ENCODE results near the gene HIPK2. TPM values are rescaled to one million over a fixed set of nuclear protein-coding genes. Genes with fewer than 3 reads are reported as not detected.

HIPK2 gene
- total RNA-seq, 6 donors from 2014 or later: 38.6 to 59.6 (median 45.9) TPM

DNA sequence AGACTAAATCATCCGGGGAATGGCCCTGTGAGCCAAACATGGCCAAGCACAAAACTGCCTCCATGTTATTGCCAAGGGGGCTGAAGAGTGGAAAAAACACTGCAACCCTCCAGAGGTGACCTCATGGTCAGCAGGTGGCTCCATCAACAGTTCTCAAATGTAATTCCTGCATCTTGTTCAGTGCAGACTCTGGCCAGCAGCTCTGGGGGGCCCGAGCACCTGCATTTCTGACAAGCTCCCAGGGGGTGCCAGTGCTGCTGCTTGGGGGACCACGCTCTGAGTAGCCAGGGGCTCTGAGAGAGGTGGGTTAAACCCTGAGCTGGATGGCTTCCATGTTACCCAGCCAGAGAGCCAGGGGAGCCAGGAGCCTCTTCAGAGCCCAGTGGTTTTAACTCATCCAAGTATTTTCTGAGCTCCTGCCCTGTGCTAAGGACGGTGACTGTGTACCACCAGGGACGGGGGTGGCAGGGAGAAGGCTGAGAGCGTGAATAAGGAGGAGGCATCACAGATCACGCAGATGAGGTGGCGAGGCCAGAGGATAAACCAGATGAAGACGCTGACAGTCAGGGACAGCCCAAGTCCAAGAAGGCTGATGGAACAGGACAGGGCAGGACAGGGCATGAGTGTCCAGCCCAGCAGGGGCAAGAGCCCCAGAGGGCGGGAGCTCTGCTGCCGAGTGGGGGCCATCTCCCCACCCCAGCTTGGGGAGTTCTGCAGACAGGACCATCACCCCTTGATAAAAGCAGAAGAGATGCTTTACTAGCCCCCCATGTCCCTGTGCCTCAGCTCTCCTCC lies 201.4 kb downstream of the HIPK2 start:
- Histone ChIP-seq H3K9me3 (no peaks in the 10 kb centered on the region), H3K36me3 (peaks cover 17 to 97% (median 72%) of the 10 kb centered on the region in 4 donors), H3K4me3 (no peak overlapping the region), H3K4me1 (no peaks in the 10 kb centered on the region), H3K27me3 (no peaks in the 10 kb centered on the region), H3K27ac (no peak overlapping the region)
- ATAC-seq (ENCODE audit: low FRiP score in 2 of 2): peak in 1 of 2 donors; percentile 18
- 95% methylated on average over 10 of the region's 11 CpGs for WGBS, 2 donors
- TF ChIP-seq POLR2AphosphoS5 (IDR thresholded peaks at IDR 0.05) (no peak), EP300 (IDR thresholded peaks at IDR 0.05) (no peak), POLR2A (IDR thresholded peaks at IDR 0.05) (no peak)
- TF ChIP-seq, protein P1, sequence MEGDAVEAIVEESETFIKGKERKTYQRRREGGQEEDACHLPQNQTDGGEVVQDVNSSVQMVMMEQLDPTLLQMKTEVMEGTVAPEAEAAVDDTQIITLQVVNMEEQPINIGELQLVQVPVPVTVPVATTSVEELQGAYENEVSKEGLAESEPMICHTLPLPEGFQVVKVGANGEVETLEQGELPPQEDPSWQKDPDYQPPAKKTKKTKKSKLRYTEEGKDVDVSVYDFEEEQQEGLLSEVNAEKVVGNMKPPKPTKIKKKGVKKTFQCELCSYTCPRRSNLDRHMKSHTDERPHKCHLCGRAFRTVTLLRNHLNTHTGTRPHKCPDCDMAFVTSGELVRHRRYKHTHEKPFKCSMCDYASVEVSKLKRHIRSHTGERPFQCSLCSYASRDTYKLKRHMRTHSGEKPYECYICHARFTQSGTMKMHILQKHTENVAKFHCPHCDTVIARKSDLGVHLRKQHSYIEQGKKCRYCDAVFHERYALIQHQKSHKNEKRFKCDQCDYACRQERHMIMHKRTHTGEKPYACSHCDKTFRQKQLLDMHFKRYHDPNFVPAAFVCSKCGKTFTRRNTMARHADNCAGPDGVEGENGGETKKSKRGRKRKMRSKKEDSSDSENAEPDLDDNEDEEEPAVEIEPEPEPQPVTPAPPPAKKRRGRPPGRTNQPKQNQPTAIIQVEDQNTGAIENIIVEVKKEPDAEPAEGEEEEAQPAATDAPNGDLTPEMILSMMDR (IDR thresholded peaks at IDR 0.05): no peak
- peak in 1 of 2 donors; percentile 36 for DNase-seq

- TF ChIP-seq POLR2AphosphoS5 (IDR thresholded peaks at IDR 0.05) (no peak), EP300 (IDR thresholded peaks at IDR 0.05) (no peak), POLR2A (IDR thresholded peaks at IDR 0.05) (no peak)
- TF ChIP-seq, protein P1 (IDR thresholded peaks at IDR 0.05): no peak
- Histone ChIP-seq H3K36me3 (peaks cover 16 to 95% (median 67%) of the 10 kb centered on the region in 4 donors), H3K4me3 (no peak overlapping the region), H3K27me3 (no peaks in the 10 kb centered on the region), H3K4me1 (no peaks in the 10 kb centered on the region), H3K9me3 (no peaks in the 10 kb centered on the region), H3K27ac (no peak overlapping the region)
- no peak for DNase-seq
- 95 to 96% methylated on average over 6 of the region's 6 CpGs for WGBS, 2 donors
- ATAC-seq (ENCODE audit: low FRiP score in 2 of 2): no peak
Measured at GRCh38 chr7:139575338-139575680, 202.5 kb downstream of the HIPK2 start.

GRCh38 chr7:139574618-139575337 lies 203.0 kb downstream of the HIPK2 start:
- peaks cover 16 to 95% (median 63%) of the 10 kb centered on the region in 4 donors for H3K36me3 ChIP-seq

DNA sequence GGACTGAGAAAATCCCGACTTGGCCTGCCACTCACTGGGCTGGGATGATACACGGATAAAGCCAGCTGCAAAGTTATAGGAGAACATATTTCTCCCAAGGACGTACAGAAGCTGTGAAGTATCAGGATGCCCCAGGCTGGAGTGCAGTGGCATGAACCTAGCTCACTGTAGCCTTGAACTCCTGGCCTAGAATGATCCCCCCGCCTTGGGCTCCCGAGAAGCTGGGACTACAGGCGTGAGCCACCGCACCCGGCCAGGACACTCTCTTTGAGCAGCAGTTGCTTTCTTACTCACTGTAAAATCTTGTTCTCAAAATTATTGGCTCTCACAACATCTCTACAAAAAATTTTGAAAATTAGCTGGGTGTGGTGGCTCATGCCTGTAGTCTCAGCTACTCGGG lies 203.9 kb downstream of the HIPK2 start:
- no peak for ATAC-seq (ENCODE audit: low FRiP score in 2 of 2)
- Histone ChIP-seq H3K4me3 (no peak overlapping the region), H3K27me3 (no peaks in the 10 kb centered on the region), H3K36me3 (peaks cover 16 to 89% (median 55%) of the 10 kb centered on the region in 4 donors), H3K9me3 (no peaks in the 10 kb centered on the region), H3K4me1 (no peaks in the 10 kb centered on the region), H3K27ac (no peak overlapping the region)
- no peak for TF ChIP-seq POLR2A (IDR thresholded peaks at IDR 0.05)
- TF ChIP-seq POLR2AphosphoS5 (IDR thresholded peaks at IDR 0.05): no peak
- TF ChIP-seq EP300 (IDR thresholded peaks at IDR 0.05): no peak
- TF ChIP-seq, protein P1 (IDR thresholded peaks at IDR 0.05): no peak
- 92 to 94% methylated on average over 7 to 9 of the region's 9 CpGs for WGBS, 2 donors
- DNase-seq: no peak

More at GRCh38 chr7:139574618-139575337, 203.0 kb downstream of the HIPK2 start:
- no peaks in the 10 kb centered on the region for H3K27me3 ChIP-seq
- H3K9me3 ChIP-seq: no peaks in the 10 kb centered on the region
- DNase-seq (no peak), ATAC-seq (ENCODE audit: low FRiP score in 2 of 2) (no peak)
- no peak overlapping the region for H3K27ac ChIP-seq
- TF ChIP-seq EP300 (IDR thresholded peaks at IDR 0.05): no peak
- no peak overlapping the region for H3K4me3 ChIP-seq
- WGBS, 2 donors: 92 to 94% methylated on average over 16 of the region's 16 CpGs
- H3K4me1 ChIP-seq: no peaks in the 10 kb centered on the region

DNA sequence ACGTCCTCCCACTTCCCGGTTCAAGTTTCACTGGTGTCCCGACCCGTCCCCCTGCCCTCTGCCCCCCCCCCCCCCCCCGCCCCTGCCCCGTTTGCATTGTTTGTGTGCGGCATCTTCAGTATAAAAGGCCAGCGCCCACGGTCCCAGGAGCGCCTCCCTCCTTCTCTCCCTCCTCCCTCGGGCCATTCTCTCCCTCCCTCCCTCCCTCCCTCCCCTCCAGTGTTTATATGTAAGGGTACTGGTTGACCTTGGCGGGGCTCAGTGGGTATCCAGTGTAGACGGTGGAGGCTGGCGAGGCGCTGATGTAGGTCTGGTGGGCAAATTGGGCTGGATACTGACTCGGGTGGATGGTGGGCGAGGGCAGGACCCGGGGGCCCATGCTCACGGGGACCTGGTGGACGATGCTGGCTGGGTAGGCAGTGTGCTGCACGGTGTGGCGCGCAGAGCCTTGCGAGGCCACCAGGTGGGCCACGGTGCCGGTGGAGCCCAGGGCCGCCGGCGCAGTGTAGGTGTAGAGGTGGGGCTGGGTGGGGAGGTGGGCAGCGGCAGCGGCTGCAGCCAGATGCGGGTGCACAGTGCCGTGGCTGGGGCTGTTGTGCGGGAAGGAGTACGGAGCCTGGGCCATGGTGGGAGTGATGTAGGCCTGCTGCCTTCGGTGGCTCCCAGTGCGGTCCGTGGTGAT lies 205.0 kb downstream of the HIPK2 start:
- Histone ChIP-seq H3K27me3 (no peaks in the 10 kb centered on the region), H3K9me3 (no peaks in the 10 kb centered on the region), H3K4me1 (no peaks in the 10 kb centered on the region), H3K4me3 (no peak overlapping the region), H3K27ac (no peak overlapping the region), H3K36me3 (peaks cover 16 to 89% (median 51%) of the 10 kb centered on the region in 4 donors)
- no peak for ATAC-seq (ENCODE audit: low FRiP score in 2 of 2)
- 93 to 94% methylated on average over 37 to 38 of the region's 38 CpGs for WGBS, 2 donors
- DNase-seq: peak in 1 of 2 donors; percentile 75
- TF ChIP-seq, protein P1 (IDR thresholded peaks at IDR 0.05): no peak
